ENCODE data around the gene DLG2. TPM values are rescaled to one million over a fixed set of nuclear protein-coding genes. Genes with fewer than 3 reads are reported as not detected.

DLG2 gene
- total RNA-seq, 1 experiment from 2014 or later, result 17.5 TPM

- DNase-seq (ENCODE audit: low spot score), result peak; percentile 22
- H3K27me3 Mint-ChIP-seq (ENCODE audit: low read depth), result no peaks in the 10 kb centered on the region
Observed at GRCh38 chr11:84894666-84895065, 732.5 kb downstream of the DLG2 start.

More at GRCh38 chr11:84894666-84895065, 732.5 kb downstream of the DLG2 start:
- TF ChIP-seq USF1 (CRISPR knock-in tag; IDR thresholded peaks at IDR 0.05), result no peak
- TF ChIP-seq FOXP1 (CRISPR knock-in tag; IDR thresholded peaks at IDR 0.05; ENCODE audit: borderline replicate concordance), result no peak
- no peak for TF ChIP-seq IRF2 (CRISPR knock-in tag; IDR thresholded peaks at IDR 0.05; ENCODE audit: borderline replicate concordance, low read depth)
- TF ChIP-seq ERG (CRISPR knock-in tag; IDR thresholded peaks at IDR 0.05), result no peak
- no peak for TF ChIP-seq ZNF232 (CRISPR knock-in tag; IDR thresholded peaks at IDR 0.05)
- TF ChIP-seq GABPB1 (CRISPR knock-in tag; IDR thresholded peaks at IDR 0.05), result no peak
- TF ChIP-seq AR (CRISPR knock-in tag; IDR thresholded peaks at IDR 0.05), result no peak
- TF ChIP-seq ZNF532 (CRISPR knock-in tag; IDR thresholded peaks at IDR 0.05; ENCODE audit: borderline replicate concordance), result no peak
- TF ChIP-seq ZSCAN18 (CRISPR knock-in tag; IDR thresholded peaks at IDR 0.05), result no peak
- no peak for TF ChIP-seq ZNF138 (CRISPR knock-in tag; conservative IDR thresholded peaks at IDR 0.05)
- TF ChIP-seq CBFB (CRISPR knock-in tag; IDR thresholded peaks at IDR 0.05; ENCODE audit: low read depth), result no peak
- TF ChIP-seq ZBTB21 (CRISPR knock-in tag; IDR thresholded peaks at IDR 0.05; ENCODE audit: borderline replicate concordance), result no peak
- TF ChIP-seq ZBTB43 (CRISPR knock-in tag; IDR thresholded peaks at IDR 0.05), result no peak
- TF ChIP-seq TEAD1 (CRISPR knock-in tag; IDR thresholded peaks at IDR 0.05), result no peak
- no peak for TF ChIP-seq CTCF (IDR thresholded peaks at IDR 0.05)
- TF ChIP-seq ELF4 (CRISPR knock-in tag; IDR thresholded peaks at IDR 0.05; ENCODE audit: low read depth), result no peak
- no peak for TF ChIP-seq NFYB (CRISPR knock-in tag; conservative IDR thresholded peaks at IDR 0.05; ENCODE audit: low read depth)
- no peak for TF ChIP-seq ZNF263 (CRISPR knock-in tag; IDR thresholded peaks at IDR 0.05; ENCODE audit: low read depth)
- peak; percentile 48; the same call in 1 of the 2 replicates for ATAC-seq
- Mint-ChIP-seq H3K4me1 (no peaks in the 10 kb centered on the region), H3K9me3 (no peaks in the 10 kb centered on the region), H3K27ac (no peak overlapping the region), H3K36me3 (no peaks in the 10 kb centered on the region), H3K4me3 (no peak overlapping the region)
- ChIA-PET CTCF (no interaction called here), POLR2A (interaction anchor here (1.2 kb wide), 1 partner anchor 9 kb away, joined by 3 read pairs; no protein-coding TSS in a partner anchor)

All from WTC11 (cell line).